Uterus (tissue), 4 donors: ENCODE data around the gene PTH1R. TPM values are rescaled to one million over a fixed set of nuclear protein-coding genes. Genes with fewer than 3 reads are reported as not detected.
A peak's percentile ranks its signal among the peaks of the same experiment; 100 is the strongest.

Experiments used
- DNase-seq, 2 donors: peaks; one replicate each; pipeline ENCODE4 v3.0.0-alpha.2; 2019 to 2020
- H3K27ac ChIP-seq, 2 donors: fragments of 200-600 bp; sonication (generic); 1 replicate in 1 of 2; 2 replicates in 1 of 2; pipeline ENCODE4 v1.5.1; 2016 to 2018
- H3K27me3 ChIP-seq, 2 donors: fragments of 200-600 bp; sonication (generic); one replicate each; pipeline ENCODE4 v1.5.1; 2018 to 2019; ENCODE audit warnings: control low read depth in 1 of 2
- H3K36me3 ChIP-seq, 2 donors: fragments of 200-600 bp; sonication (generic); one replicate each; pipeline ENCODE4 v1.5.1; 2019; ENCODE audit warnings: control low read depth in 1 of 2
- H3K4me1 ChIP-seq, 2 donors: fragments of 200-600 bp; sonication (generic); one replicate each; pipeline ENCODE4 v1.5.1; 2018 to 2019; ENCODE audit warnings: control low read depth in 1 of 2
- H3K4me3 ChIP-seq, 2 donors: fragments of 200-600 bp; sonication (generic); 1 replicate in 1 of 2; 2 replicates in 1 of 2; pipeline ENCODE4 v1.5.1; 2018 to 2019; ENCODE audit warnings: mild to moderate bottlenecking in 1 of 2
- H3K9me3 ChIP-seq, 2 donors: fragments of 200-600 bp; sonication (generic); one replicate each; pipeline ENCODE4 v1.5.1; 2019; ENCODE audit warnings: control low read depth in 1 of 2
- POLR2A ChIP-seq, 2 donors: fragments of 450-650 bp; IDR thresholded peaks; one replicate each; pipeline ENCODE4 v1.6.1; 2016; ENCODE audit warnings: antibody characterized with exemption in 2 of 2, mild to moderate bottlenecking in 1 of 2, moderate library complexity in 1 of 2
- intact Hi-C: fragments of 100-400 bp; cut with DNase I; formaldehyde crosslinking; loops from one replicate; pipeline ENCODE4 v1.15.1; 2023; ENCODE audit warnings: low total_unique reads
- total RNA-seq, 4 donors: library from RNA; depleted of rRNA in 3 of 4; stranded (reverse); fragments of >200 nt in 3 of 4; gene quantifications; one replicate each; pipeline versions ENCODE4 v1.1.0 to v1.2.4, GENCODE V29; 2014 to 2023
- TF ChIP-seq, protein P1 (sequence below), 4 experiments: fragments of 200-600 bp in 2 of 4; fragments of 450-650 bp in 2 of 4; sonication (generic) in 2 of 4; IDR thresholded peaks; one replicate each; pipeline ENCODE4 v1.5.1; 2016 to 2019; ENCODE audit warnings: antibody characterized with exemption in 4 of 4, mild to moderate bottlenecking in 2 of 4, moderate library complexity in 1 of 4
- donor health status: DM: yes; HTN: yes; CAD: no.

The PTH1R gene
- total RNA-seq, 4 donors from 2014 or later, result 0.51 to 29.9 (median 18.9) TPM

DNA sequence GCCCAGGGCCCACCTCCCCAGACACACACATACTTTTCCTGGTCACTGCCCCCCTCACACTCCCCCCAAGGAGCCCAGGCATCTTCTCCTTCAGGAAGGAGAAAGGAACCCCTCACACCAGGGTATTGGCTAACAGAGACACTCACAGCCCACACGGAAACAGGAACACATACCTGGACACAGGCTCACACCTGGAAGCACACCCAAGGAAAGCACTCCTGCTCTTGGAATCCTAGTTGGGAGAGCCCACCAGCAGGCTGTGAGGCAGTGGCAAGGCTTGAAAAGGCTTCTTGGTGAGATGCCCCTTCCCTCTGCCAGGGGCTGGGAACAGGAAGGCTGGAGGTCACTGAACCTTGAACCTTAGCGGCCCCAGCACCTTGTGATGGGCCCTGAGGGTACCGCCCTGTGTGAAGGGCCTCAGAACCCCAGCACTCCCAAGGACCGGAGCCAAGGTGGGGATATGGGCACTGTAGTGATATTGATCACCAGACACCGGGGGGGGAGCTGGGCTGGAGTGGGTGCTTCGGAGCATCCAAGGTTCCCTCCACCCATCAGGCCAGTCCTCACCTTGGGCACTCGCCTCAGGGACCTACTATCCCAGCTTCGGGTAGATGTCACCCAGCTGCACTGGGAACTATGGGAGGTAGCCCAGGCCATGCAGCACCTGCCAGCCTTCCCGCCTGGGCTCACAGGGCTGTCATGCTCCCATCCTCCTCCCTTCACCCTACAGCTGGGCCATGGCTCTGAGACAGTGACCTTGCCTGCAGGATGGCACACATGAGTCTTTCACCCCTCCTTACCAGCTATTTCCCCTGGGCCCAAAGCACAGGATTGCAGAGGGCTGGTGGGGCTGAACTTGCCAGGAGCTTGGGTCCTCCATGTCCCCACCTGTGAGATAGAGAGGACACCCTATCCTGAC lies 30.6 kb upstream of the PTH1R start:
- Histone ChIP-seq H3K27ac (peak overlapping the region; percentile 82), H3K36me3 (no peaks in the 10 kb centered on the region), H3K4me1 (peaks cover 0 to 7% of the 10 kb centered on the region in 2 donors), H3K4me3 (peak overlapping the region in 1 of 2 donors; percentile 42), H3K27me3 (no peaks in the 10 kb centered on the region), H3K9me3 (no peaks in the 10 kb centered on the region)
- TF ChIP-seq, protein P1, sequence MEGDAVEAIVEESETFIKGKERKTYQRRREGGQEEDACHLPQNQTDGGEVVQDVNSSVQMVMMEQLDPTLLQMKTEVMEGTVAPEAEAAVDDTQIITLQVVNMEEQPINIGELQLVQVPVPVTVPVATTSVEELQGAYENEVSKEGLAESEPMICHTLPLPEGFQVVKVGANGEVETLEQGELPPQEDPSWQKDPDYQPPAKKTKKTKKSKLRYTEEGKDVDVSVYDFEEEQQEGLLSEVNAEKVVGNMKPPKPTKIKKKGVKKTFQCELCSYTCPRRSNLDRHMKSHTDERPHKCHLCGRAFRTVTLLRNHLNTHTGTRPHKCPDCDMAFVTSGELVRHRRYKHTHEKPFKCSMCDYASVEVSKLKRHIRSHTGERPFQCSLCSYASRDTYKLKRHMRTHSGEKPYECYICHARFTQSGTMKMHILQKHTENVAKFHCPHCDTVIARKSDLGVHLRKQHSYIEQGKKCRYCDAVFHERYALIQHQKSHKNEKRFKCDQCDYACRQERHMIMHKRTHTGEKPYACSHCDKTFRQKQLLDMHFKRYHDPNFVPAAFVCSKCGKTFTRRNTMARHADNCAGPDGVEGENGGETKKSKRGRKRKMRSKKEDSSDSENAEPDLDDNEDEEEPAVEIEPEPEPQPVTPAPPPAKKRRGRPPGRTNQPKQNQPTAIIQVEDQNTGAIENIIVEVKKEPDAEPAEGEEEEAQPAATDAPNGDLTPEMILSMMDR (IDR thresholded peaks at IDR 0.05), result no peak
- no peak for DNase-seq
- intact Hi-C loops, result no loop called here

DNA sequence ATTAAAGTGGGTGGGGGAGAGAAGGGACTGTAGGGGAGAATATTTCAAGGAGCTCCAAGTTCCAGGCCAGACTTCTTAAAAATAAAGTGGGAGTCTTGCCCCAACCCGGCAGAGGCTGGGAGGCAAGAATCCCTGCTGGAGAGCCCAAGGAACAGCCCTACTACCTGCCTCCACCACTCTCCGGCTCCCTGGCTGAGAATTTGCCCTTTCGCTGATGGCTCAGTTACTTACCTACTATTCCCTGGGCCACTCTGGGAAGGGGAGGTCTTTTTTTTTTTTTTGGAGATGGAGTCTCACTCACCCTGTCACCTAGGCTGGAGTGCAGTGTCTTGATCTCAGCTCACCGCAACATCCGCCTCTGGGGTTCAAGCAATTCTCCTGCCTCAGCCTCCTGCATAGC lies 29.8 kb upstream of the PTH1R start:
- DNase-seq, result no peak
- TF ChIP-seq, protein P1 (IDR thresholded peaks at IDR 0.05), result no peak
- TF ChIP-seq POLR2A (IDR thresholded peaks at IDR 0.05), result no peak
- H3K9me3 ChIP-seq, result no peaks in the 10 kb centered on the region
- H3K27me3 ChIP-seq, result no peaks in the 10 kb centered on the region
- H3K27ac ChIP-seq, result no peak overlapping the region
- H3K4me1 ChIP-seq, result peaks cover 0 to 7% of the 10 kb centered on the region in 2 donors
- no peak overlapping the region for H3K4me3 ChIP-seq
- H3K36me3 ChIP-seq, result no peaks in the 10 kb centered on the region
- intact Hi-C loops, result no loop called here

DNA sequence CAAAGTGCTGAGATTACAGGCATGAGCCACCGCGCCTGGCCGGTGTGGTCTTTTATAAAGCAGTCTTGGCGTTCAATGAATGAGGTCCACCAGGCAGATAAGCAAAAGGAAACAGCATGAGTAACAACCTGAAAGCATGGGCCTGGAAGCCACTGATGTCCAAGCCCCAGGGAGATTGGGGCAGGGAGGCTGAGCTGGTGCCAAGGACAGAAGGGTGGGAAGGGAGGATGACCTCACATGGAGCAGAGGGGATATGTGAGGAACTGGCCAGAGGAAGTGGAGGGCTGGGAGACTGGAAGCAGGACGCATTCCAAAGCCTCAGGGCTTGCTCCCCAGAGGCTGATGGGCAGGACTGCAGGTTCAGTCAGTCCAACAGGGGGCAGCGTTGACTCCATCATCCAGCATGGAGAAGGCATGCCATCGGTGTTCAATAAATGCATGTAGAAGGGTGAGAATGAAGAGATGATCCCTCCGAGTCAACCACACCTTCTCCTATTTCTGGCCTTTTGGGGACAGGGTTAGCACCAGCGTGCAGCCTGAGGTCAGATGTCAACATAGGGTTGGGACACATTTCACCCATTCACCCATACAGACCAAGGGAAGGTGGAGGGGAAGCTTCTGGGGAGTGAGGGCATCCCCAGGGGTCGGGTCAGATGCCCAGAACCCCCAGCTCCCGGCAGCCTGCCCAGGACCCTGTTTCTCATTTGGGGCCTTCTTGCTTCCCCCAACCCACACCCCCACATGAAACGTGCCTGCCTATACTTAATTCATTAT lies 29.1 kb upstream of the PTH1R start:
- H3K4me1 ChIP-seq, result peaks cover 0 to 7% of the 10 kb centered on the region in 2 donors
- TF ChIP-seq POLR2A (IDR thresholded peaks at IDR 0.05), result no peak
- TF ChIP-seq, protein P1 (IDR thresholded peaks at IDR 0.05), result no peak
- no peak for DNase-seq
- no peaks in the 10 kb centered on the region for H3K27me3 ChIP-seq
- no peak overlapping the region for H3K4me3 ChIP-seq
- intact Hi-C loops, result no loop called here
- no peaks in the 10 kb centered on the region for H3K9me3 ChIP-seq
- no peaks in the 10 kb centered on the region for H3K36me3 ChIP-seq
- H3K27ac ChIP-seq, result no peak overlapping the region

DNA sequence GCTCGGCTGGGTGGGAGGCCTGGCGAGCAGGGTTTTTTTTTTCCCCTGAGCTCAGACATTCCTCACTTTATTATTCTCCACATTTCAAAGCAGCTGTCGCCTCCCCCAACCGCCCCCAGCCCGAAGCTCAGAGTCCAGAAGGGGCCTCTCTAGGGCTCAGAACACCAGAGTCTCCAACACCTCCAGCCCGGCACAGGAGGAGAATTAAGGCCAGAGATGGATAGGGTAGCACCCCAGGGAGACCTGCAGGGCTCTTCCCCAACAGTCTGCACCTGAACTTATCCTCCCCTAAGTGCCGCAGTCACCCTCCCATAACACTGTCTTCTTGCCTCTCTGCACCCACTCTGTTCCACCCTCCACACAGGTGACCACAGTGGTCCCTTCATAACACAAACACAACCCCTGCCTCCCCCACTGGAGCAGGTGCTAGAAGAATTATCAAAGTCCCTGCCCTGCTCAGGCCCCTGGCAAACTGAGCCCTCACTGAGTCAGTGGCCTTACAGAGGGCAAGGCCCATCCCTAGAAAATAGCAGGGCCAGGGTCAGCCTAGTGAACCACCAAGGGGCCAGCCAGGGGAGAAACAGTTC lies 28.4 kb upstream of the PTH1R start:
- H3K27ac ChIP-seq, result no peak overlapping the region
- intact Hi-C loops, result no loop called here
- no peak for DNase-seq
- no peak for TF ChIP-seq POLR2A (IDR thresholded peaks at IDR 0.05)
- TF ChIP-seq, protein P1 (IDR thresholded peaks at IDR 0.05), result no peak
- peaks cover 0 to 7% of the 10 kb centered on the region in 2 donors for H3K4me1 ChIP-seq
- no peak overlapping the region for H3K4me3 ChIP-seq
- H3K36me3 ChIP-seq, result no peaks in the 10 kb centered on the region
- no peaks in the 10 kb centered on the region for H3K9me3 ChIP-seq
- no peaks in the 10 kb centered on the region for H3K27me3 ChIP-seq
